Measurements from ENCODE around the gene GLB1L.
"Not testable (repeated sequence)": the region's sequence is repeated elsewhere in the genome, so short reads cannot be mapped to it uniquely, and the experiment has no call there.

GLB1L gene

GRCh38 chr2:219245148-219245898, at the start of gene GLB1L, which contains the start of gene STK16:
TSS of gene GLB1L (minus strand) at chr2:219245444. CDS start at chr2:219243573, 1,871 bp downstream.
TSS of gene STK16 (plus strand) at chr2:219245479. CDS start at chr2:219246000, 521 bp downstream.
- no peak for DNase-seq

GRCh38 chr2:219294356-219295351, 49.4 kb upstream of the GLB1L start:
- peak; percentile 2 for DNase-seq

- DNase-seq: no peak
Observed at GRCh38 chr2:219293736-219294231, 48.5 kb upstream of the GLB1L start.

- DNase-seq: no peak
Observed at GRCh38 chr2:219292616-219293015, 47.4 kb upstream of the GLB1L start.

- DNase-seq: no peak
Observed at GRCh38 chr2:219291910-219292490, 46.8 kb upstream of the GLB1L start.

GRCh38 chr2:219291394-219291793, 46.1 kb upstream of the GLB1L start:
- no peak for DNase-seq

- no peak for DNase-seq
Observed at GRCh38 chr2:219290381-219291171, 45.3 kb upstream of the GLB1L start.

- DNase-seq: no peak
Observed at GRCh38 chr2:219289537-219290361, 44.5 kb upstream of the GLB1L start.

GRCh38 chr2:219289195-219289536, 43.9 kb upstream of the GLB1L start:
- no peak for DNase-seq

- no peak for DNase-seq
Observed at GRCh38 chr2:219287580-219288265, 42.5 kb upstream of the GLB1L start.

GRCh38 chr2:219287116-219287440, 41.8 kb upstream of the GLB1L start:
- not testable (repeated sequence) for DNase-seq

GRCh38 chr2:219286436-219287115, 41.3 kb upstream of the GLB1L start:
- no peak for DNase-seq

- DNase-seq: no peak
Observed at GRCh38 chr2:219285894-219286425, 40.7 kb upstream of the GLB1L start.

GRCh38 chr2:219285373-219285735, 40.1 kb upstream of the GLB1L start:
- no peak for DNase-seq

- no peak for DNase-seq
Observed at GRCh38 chr2:219284501-219285372, 39.5 kb upstream of the GLB1L start.

- DNase-seq: no peak
Observed at GRCh38 chr2:219282943-219283581, 37.8 kb upstream of the GLB1L start.

GRCh38 chr2:219282375-219282774, 37.1 kb upstream of the GLB1L start:
- DNase-seq: no peak

GRCh38 chr2:219281588-219281987, 36.3 kb upstream of the GLB1L start:
- DNase-seq: no peak

GRCh38 chr2:219280651-219281050, 35.4 kb upstream of the GLB1L start:
- no peak for DNase-seq

All from NCI-H187 treated with DMSO at 0.1 percent for 48 hours (cell line).